ENCODE data around the gene C16orf78. TPM values are rescaled to one million over a fixed set of nuclear protein-coding genes. Genes with fewer than 3 reads are reported as not detected.
A peak's percentile ranks its signal among the peaks of the same experiment; 100 is the strongest.

Gene C16orf78
- total RNA-seq, 4 donors from 2014 or later, result not detected

- DNase-seq, result peak in 2 of 3 donors; percentile 86 to 90
- Histone ChIP-seq H3K36me3 (no peaks in the 10 kb centered on the region), H3K9me3 (no peaks in the 10 kb centered on the region), H3K27me3 (no peaks in the 10 kb centered on the region), H3K4me3 (no peak overlapping the region), H3K27ac (peak overlapping the region in 3 of 4 donors; percentile 26 to 61 (median 59)), H3K4me1 (no peaks in the 10 kb centered on the region)
- TF ChIP-seq POLR2A (IDR thresholded peaks at IDR 0.05) (no peak), CTCF (IDR thresholded peaks at IDR 0.05) (peak; percentile 14 to 52 (median 31))
These were observed 67.8 kb downstream of the C16orf78 start for GRCh38 chr16:49441366-49441780.

- Histone ChIP-seq H3K4me1 (no peaks in the 10 kb centered on the region), H3K36me3 (no peaks in the 10 kb centered on the region)
- no peak for TF ChIP-seq POLR2A (IDR thresholded peaks at IDR 0.05)
- no peak for TF ChIP-seq CTCF (IDR thresholded peaks at IDR 0.05)
These were observed 69.2 kb downstream of the C16orf78 start for GRCh38 chr16:49442805-49443204.

GRCh38 chr16:49443576-49443975 is 70.0 kb downstream of the C16orf78 start:
- TF ChIP-seq CTCF (IDR thresholded peaks at IDR 0.05) (no peak), POLR2A (IDR thresholded peaks at IDR 0.05) (no peak)

More at GRCh38 chr16:49442805-49443204, 69.2 kb downstream of the C16orf78 start:
- no peak for DNase-seq
- no peak overlapping the region for H3K27ac ChIP-seq
- H3K27me3 ChIP-seq, result no peaks in the 10 kb centered on the region
- no peak overlapping the region for H3K4me3 ChIP-seq
- no peaks in the 10 kb centered on the region for H3K9me3 ChIP-seq

GRCh38 chr16:49446805-49447204 is 73.2 kb downstream of the C16orf78 start:
- no peak for DNase-seq
- Histone ChIP-seq H3K27ac (no peak overlapping the region), H3K36me3 (no peaks in the 10 kb centered on the region), H3K4me1 (no peaks in the 10 kb centered on the region), H3K4me3 (no peak overlapping the region), H3K27me3 (no peaks in the 10 kb centered on the region), H3K9me3 (no peaks in the 10 kb centered on the region)
- no peak for TF ChIP-seq CTCF (IDR thresholded peaks at IDR 0.05)
- no peak for TF ChIP-seq POLR2A (IDR thresholded peaks at IDR 0.05)

More at GRCh38 chr16:49443576-49443975, 70.0 kb downstream of the C16orf78 start:
- Histone ChIP-seq H3K4me3 (no peak overlapping the region), H3K27ac (no peak overlapping the region), H3K9me3 (no peaks in the 10 kb centered on the region), H3K36me3 (no peaks in the 10 kb centered on the region), H3K4me1 (no peaks in the 10 kb centered on the region), H3K27me3 (no peaks in the 10 kb centered on the region)
- DNase-seq, result no peak

Other genes starting within 250 kb of the C16orf78 start
- gene CBLN1, start 92.0 kb upstream of the C16orf78 start, total RNA-seq, result 1 to 10 TPM in 1 of 4 donors, not detected in 3; 2.1 TPM